SU-DHL-6 (cell line): Measurements from ENCODE around the gene MAP4.

ENCODE experiments used
- H2AFZ ChIP-seq: fragments of 200-600 bp; sonication (generic); 2 replicates; pipeline ENCODE4 v1.6.1; 2014; ENCODE audit warnings: low read depth, mild to moderate bottlenecking, moderate library complexity, mixed read lengths, antibody characterized with exemption, low read length; ENCODE audit not compliant: severe bottlenecking
- H3F3A ChIP-seq: fragments of 200-600 bp; shearing (Covaris generic); 2 replicates; pipeline ENCODE4 v1.6.0; 2016; ENCODE audit warnings: antibody characterized with exemption, mild to moderate bottlenecking; ENCODE audit not compliant: insufficient read depth
- H3K27ac ChIP-seq: fragments of 200-600 bp; sonication (generic); 2 replicates; pipeline ENCODE4 v1.5.1; 2016; ENCODE audit warnings: low read depth, mild to moderate bottlenecking, low read length, moderate library complexity, mixed read lengths
- H3K27me3 ChIP-seq: fragments of 200-600 bp; sonication (generic), shearing (Covaris generic); 2 replicates; pipeline ENCODE4 v1.6.0; 2014; ENCODE audit warnings: mild to moderate bottlenecking, low read length
- H3K36me3 ChIP-seq: fragments of 200-600 bp; sonication (generic); 2 replicates; pipeline ENCODE4 v1.6.1; 2014; ENCODE audit warnings: mild to moderate bottlenecking, low read length, mixed read lengths
- H3K4me2 ChIP-seq: fragments of 300-600, 200-600 bp; shearing (Covaris generic), sonication (generic); 2 replicates; pipeline ENCODE4 v1.6.0; 2014; ENCODE audit warnings: low read length, low read depth, mild to moderate bottlenecking; ENCODE audit not compliant: poor library complexity, severe bottlenecking
- H3K4me3 ChIP-seq: fragments of 200-600 bp; sonication (generic); 2 replicates; pipeline ENCODE4 v1.5.1; 2014; ENCODE audit warnings: antibody characterized with exemption, low read length, mild to moderate bottlenecking, mixed read lengths; ENCODE audit not compliant: insufficient read depth, poor library complexity, severe bottlenecking
- H3K79me2 ChIP-seq: fragments of 200-600 bp; sonication (generic); 2 replicates; pipeline ENCODE4 v1.6.1; 2014; ENCODE audit warnings: mild to moderate bottlenecking, low read length, moderate library complexity; ENCODE audit not compliant: insufficient read depth
- H3K9ac ChIP-seq: fragments of 200-600 bp; sonication (generic); 2 replicates; pipeline ENCODE4 v1.7.0; 2014; ENCODE audit warnings: mild to moderate bottlenecking, low read length
- H3K9me2 ChIP-seq: fragments of 200-600 bp; sonication (generic); replicated peaks from 2 replicates; pipeline ENCODE4 v1.6.1; 2014; ENCODE audit warnings: low read length; ENCODE audit not compliant: insufficient read depth
- H3K9me3 ChIP-seq: fragments of 200-600 bp; sonication (generic); 2 replicates; pipeline ENCODE4 v1.6.1; 2014; ENCODE audit warnings: low read length, mixed read lengths; ENCODE audit not compliant: insufficient read depth
- H4K20me1 ChIP-seq: fragments of 200-600 bp; sonication (generic); 2 replicates; pipeline ENCODE4 v1.6.1; 2014; ENCODE audit warnings: low read depth, mild to moderate bottlenecking, antibody characterized with exemption, low read length, moderate library complexity, mixed read lengths
- CTCF ChIP-seq: fragments of 200-600 bp; sonication (generic); IDR thresholded peaks from one replicate; pipeline ENCODE4 v1.5.1; 2017; ENCODE audit warnings: antibody characterized with exemption, mild to moderate bottlenecking, low read length, moderate library complexity; ENCODE audit not compliant: insufficient read depth, poor library complexity, severe bottlenecking
- EZH2phosphoT487 ChIP-seq: fragments of 200-600 bp; sonication (generic), shearing (Covaris generic); conservative IDR thresholded peaks from 2 replicates; pipeline ENCODE4 v1.6.1; 2018; ENCODE audit warnings: mild to moderate bottlenecking, antibody characterized with exemption, low read length, moderate library complexity, mixed read lengths

The MAP4 gene

DNA sequence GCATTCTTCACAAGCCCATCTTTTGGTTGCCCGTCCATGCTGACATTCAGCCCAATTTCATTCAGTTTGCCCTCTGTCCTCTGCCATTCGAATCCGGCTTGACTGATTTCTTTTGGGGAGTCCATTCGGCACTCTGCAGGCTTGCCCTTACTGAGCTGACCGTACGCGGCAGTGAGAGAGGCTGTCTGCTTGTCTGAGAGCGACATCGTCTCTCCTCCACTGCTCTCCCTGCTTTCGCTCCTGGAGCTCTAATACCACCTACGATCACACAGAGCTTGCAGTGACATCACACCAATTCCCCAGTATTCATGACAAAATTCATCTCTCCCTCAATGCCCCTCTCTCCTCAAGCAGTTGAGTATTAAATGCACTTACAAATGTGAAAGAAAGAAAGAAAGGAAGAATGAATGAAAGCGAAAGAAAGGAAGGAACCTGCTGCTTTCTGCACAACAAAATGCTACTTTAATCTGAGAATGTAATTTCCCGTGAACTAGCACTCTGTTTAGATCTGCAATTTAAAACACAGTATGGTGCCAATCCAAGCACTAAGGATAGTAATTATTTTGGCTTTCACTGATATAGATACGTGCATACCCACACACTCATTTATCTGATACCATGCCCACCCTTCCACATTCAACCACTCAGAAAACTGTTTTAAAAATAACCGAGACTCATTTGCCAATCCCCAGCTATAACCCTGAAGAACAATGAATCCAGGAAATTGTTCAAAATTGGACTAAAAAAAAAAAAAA is 123.8 kb downstream of the MAP4 start:
- no peak overlapping the region for H3K9ac ChIP-seq
- H2AFZ ChIP-seq: no peak overlapping the region
- no peaks in the 10 kb centered on the region for H4K20me1 ChIP-seq
- H3K4me3 ChIP-seq: no peak overlapping the region
- no peaks in the 10 kb centered on the region for H3K9me3 ChIP-seq
- H3K9me2 ChIP-seq: no peaks in the 10 kb centered on the region
- no peaks in the 10 kb centered on the region for H3K36me3 ChIP-seq
- no peaks in the 10 kb centered on the region for H3K27me3 ChIP-seq
- no peak overlapping the region for H3K4me2 ChIP-seq
- no peak overlapping the region for H3K27ac ChIP-seq
- no peak for TF ChIP-seq EZH2phosphoT487
- TF ChIP-seq CTCF: no peak
- no peaks in the 10 kb centered on the region for H3F3A ChIP-seq
- no peaks in the 10 kb centered on the region for H3K79me2 ChIP-seq

- H3K79me2 ChIP-seq: no peaks in the 10 kb centered on the region
- H3K4me2 ChIP-seq: no peak overlapping the region
- H3K9me3 ChIP-seq: no peaks in the 10 kb centered on the region
- H3K4me3 ChIP-seq: no peak overlapping the region
- no peak overlapping the region for H3K27ac ChIP-seq
- no peaks in the 10 kb centered on the region for H3K36me3 ChIP-seq
- H3K9me2 ChIP-seq: no peaks in the 10 kb centered on the region
- TF ChIP-seq CTCF: no peak
- no peak for TF ChIP-seq EZH2phosphoT487
- no peak overlapping the region for H3K9ac ChIP-seq
- no peaks in the 10 kb centered on the region for H3K27me3 ChIP-seq
- H2AFZ ChIP-seq: no peak overlapping the region
- no peaks in the 10 kb centered on the region for H3F3A ChIP-seq
- H4K20me1 ChIP-seq: no peaks in the 10 kb centered on the region
These were observed 124.6 kb downstream of the MAP4 start for GRCh38 chr3:47891613-47892005.

DNA sequence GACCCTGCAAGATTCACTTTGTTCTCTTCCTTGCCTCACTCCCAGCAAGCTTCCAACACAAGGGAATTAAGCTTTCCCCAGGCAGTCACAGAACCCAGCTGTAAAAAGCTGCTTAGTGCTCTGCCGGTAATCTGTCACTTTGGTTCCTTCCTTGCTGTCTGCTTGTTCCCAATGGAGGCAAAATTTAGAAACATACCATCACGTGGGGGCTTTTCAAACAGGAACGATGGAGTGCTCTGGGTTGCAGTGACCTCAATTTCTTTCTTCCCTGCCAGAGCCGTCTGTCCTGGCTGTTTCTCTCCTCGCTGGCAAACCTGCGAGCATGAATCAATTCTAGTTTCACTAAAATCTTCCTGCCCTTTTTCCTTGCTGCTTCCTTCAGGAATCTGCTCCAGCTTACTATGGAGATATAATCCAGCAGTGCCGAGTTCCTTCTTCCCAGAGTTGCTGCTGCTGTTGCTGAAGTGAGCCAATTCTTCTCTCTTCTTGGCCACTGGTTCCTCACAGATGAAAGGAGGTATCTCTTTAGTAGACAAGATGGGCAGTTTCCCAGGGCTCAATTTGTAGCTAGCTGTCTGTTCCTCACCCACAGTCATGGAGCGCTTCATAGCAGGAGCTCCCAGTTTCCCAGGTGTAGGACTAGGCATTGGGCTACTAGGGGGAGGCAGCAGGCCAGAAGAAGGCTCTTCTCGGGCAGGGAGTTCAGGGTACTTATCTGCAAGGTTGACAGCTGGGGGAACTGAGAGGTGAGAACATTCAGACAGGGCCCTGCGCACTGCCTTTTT is 125.2 kb downstream of the MAP4 start:
- Histone ChIP-seq H3K27ac (no peak overlapping the region), H3K79me2 (no peaks in the 10 kb centered on the region), H3K4me2 (no peak overlapping the region), H3K27me3 (no peaks in the 10 kb centered on the region), H3F3A (no peaks in the 10 kb centered on the region), H3K4me3 (no peak overlapping the region), H4K20me1 (no peaks in the 10 kb centered on the region), H3K9me2 (no peaks in the 10 kb centered on the region), H3K36me3 (no peaks in the 10 kb centered on the region), H2AFZ (no peak overlapping the region), H3K9me3 (no peaks in the 10 kb centered on the region), H3K9ac (no peak overlapping the region)
- TF ChIP-seq EZH2phosphoT487 (no peak), CTCF (no peak)
